ENCODE results near the gene GPR158.
"Not testable (repeated sequence)": the region's sequence is repeated elsewhere in the genome, so short reads cannot be mapped to it uniquely, and the experiment has no call there.

The GPR158 gene

DNA sequence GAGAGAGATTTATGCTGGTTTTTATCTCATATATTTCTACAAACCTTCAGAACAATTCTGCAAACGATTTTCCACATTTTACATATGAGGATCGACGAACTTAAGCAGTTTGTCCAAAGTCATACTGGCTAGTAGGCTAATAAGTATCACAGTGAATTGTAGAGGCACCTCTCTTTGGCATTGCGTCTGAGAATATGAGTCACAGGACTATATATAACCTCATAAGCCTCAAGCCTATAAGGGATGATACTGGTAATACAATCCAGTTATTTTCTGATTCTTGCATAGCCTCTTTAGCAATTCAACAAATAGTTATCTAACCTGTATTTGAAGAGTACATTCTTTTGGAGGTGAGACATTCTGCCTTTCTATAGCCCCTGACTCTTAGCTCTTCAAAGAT, 129.8 kb downstream of the GPR158 start:
- no peak for DNase-seq

DNA sequence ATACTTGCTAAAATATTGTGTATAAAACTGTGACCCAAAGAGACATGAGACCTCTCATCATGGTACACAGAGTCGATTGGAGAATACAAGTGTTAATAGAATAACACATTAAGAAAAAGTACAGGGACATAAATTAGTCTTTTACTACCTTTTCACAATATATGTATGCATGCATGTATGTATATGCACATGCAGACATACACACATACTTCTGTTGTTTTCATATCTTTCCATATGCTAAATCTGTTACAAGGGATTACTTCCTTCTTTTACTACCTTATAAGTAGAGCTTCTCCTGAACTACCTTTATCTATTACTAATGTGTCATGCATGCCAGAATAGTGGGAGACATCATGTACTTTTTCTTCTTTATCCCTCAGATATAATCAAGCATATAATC, 131.6 kb downstream of the GPR158 start:
- no peak for DNase-seq

DNA sequence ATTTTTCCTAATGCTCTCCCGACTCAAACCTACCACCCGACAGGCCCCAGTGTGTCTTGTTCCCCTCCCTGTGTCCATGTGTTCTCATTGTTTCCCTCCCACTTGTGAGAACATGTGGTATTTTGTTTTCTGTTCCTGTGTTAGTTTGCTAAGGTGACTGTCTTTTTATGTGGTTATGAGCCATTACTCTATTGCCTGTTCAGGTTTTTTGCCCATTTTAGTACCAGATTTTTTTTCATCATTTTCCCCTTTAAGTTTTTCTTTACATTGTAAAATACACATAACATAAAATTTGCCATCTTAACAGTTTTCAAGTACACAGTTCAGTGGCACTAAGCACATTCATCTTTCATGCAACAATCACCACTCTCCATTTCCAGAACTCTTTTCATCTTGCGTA, 133.5 kb downstream of the GPR158 start:
- no peak for DNase-seq

DNA sequence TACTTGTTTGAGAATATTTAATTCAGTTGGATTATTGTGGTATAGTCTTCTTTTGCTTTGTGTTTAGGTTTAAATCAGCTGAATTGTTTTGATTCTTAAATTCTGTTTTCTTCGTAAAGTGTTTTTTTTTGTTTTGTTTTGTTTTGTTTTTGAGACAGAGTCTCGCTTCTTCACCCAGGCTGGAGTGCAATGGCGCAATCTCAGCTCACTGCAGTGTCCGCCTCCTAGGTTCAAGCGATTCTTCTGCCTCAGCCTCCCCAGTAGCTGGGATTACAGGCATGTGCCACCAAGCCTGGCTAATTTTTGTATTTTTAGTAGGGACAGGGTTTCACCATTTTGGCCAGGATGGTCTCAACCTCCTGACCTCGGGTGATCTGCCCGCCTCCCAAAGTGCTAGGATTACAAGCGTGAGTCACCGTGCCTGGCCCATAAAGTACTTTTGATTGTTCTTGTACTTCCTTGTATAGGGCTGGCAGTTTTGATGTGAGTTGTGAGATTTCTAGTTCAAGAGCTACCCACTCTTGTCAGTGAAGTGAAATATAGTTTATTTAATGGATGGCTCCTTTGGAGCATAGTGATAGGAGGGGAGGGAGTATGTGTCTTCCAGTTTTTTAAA, 142.9 kb downstream of the GPR158 start:
- not testable (repeated sequence) for DNase-seq

DNA sequence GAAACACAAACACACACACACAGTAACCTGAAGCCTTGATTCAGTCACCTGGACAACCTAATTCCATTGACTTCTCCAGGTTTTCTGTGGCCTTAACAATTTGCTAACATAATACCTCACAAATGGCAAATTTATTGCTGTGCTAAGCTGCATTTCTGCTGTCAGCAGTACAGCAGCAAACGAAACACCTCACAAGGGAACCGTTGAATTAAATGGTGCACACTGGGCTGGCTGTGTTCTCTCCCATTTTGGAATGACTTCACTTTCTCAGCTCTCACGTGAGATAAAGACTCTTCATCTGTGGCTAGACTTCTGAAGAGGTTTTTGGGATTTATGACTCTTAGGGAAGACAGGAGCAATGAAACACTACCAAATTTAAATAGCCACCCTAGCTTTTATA, 152.5 kb downstream of the GPR158 start:
- DNase-seq, result no peak

DNA sequence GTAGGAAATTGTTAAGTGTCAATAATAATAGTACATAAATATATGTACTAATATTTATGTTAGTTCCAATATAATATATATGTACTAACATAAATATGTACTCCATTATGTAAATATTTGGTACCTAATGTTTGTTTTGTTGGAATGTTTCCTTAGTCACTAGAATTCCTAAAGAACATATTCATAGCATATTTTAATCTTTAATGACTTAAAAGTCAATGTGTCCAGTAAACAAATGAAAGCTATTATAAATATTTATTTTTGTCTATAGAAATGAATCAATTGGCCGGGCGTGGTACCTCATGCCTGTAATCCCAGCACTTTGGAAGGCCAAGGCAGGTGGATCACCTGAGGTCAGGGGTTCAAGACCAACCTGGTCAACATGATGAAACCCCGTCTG, 153.6 kb downstream of the GPR158 start:
- DNase-seq, result no peak

DNA sequence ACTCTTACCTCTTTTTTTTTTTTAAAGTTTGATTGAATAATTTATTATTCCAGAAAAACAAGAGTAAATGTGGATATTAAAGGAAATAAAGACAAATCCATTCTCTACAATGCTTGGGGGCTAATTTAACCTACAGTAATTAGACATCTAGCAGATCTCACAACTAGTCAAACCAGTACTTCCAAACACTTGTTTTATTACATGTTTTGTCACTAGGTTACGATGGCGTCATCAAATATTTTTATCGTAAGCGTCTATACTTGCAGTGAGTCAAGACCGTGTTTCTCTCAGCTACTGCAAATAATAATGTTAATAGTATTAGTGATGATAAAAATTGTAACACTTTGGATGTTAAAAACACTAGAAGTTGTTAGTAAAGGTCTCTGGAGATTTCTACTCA, 154.8 kb downstream of the GPR158 start:
- DNase-seq, result not testable (repeated sequence)

DNA sequence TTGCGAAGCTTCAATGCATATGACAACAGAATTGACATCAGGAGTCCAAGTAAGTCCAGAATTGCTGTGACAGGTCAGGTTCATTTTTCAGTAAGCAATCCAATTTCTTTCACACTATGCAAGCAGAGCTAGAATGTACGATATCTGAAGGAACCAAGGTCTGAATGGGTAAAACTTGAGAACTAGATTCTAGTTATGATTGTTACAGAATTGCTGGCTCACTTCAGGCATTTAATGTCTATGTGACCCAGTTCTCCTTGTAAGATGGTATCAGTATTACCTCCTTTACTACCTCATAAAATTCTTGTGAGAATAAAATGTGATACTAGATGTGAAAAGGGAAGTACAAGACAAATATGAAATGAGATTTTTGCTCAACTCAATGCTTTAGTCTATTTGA, 159.6 kb downstream of the GPR158 start:
- DNase-seq, result no peak

DNA sequence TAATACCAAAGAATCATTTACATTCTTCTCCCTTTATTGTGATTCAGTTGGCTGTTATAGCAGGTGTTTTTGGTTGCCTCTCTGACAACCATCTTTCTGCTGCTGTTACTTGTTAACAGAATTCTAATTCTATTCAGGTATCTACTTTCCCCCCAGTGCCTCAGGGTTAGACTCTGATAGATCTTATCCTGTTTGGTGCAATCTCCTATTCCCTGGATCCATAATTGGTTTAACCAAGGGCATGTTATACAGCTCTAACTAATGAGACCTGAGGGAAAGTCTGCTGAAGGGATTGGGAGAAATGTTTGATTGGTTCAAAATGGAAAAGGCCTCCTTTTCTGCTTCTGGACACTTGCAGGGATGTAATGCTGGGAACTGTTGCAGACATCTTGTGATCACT, 161.5 kb downstream of the GPR158 start:
- DNase-seq, result no peak

DNA sequence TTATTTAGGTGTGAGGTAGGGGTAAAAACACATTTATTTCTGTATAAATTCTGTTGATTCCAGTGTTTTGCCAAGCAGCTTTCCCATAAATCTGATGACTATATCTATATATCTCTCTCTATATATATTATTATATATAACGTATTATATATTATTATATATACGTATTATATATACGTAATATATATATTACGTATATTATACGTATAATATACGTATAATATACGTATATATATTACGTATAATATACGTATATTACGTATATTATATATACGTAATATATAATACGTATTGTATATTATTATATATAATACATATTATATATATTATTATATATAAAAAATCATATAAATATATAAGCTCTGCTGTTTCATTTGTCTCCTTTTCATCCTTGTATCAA, 163.5 kb downstream of the GPR158 start:
- DNase-seq, result no peak

DNA sequence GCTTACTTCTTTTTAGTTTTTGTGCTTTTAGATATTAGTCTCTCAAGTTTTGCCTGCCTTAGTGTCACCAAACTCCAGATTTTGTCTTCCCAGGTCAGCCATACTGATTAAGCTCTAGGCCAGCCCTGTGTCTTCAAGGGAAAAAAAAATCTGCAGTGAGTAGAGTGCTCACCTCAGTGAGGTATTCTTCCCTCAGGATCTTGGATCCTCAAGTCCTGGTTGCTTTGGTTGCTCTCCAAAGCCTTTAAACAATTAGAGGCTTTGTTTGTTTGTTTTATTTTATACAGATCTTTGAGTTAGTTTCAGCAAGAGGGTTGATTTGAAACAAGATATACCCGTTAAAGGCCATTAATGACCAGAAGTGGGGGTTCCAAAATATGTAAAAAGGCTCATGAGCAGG, 165.2 kb downstream of the GPR158 start:
- no peak for DNase-seq

DNA sequence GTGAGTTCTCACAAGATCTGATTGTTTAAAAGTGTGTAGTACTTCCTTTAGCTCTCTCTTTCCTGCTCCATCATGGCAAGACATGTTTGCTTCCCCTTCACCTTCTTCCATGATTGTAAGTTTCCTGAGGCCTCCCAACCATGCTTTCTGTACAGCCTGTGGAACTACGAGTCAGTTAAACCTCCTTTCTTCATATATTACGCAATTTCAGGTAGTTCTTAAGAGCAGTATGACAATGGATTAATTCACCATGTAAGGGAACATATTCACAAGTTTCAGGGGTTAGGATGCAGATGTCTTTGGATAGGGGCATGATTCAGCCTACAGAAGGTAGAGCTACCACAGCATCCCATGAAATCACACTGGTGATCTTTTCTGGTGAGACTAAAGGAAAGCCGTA, 174.7 kb downstream of the GPR158 start:
- no peak for DNase-seq

DNA sequence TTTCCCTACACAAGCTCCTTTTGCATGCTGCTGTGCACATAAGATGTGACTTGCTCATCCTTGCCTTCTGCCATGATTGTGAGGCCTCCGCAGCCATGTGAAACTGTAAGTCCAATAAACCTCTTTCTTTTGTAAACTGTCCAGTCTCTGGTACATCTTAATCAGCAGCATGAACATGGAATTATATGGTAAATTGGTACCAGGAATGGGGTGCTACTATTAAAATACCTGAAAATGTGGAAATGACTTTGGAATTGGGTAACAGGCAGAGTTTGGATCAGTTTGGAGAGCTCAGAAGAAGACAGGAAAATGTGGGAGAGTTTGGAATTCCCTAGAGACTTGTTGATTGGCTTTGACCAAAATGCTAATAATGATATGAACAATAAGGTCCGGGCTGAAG, 181.8 kb downstream of the GPR158 start:
- no peak for DNase-seq

DNA sequence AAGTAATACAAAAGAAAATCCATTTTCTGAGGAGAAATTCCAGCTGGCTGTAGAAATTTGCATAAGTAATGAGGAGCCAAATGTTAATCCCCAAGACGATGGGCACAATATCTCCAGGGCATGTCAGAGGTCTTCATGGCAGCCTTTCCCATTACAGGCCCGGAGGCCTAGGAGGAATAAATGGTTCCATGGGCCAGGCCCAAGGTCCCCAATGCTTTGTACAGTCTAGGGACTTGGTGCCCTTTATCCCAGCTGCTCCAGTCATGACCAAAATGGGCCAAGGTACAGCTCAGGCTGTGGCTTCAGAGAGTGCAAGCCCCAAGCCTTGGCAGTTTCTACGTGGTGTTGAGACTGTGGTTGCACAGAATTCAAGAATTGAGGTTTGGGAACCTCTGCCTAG, 182.5 kb downstream of the GPR158 start:
- no peak for DNase-seq

DNA sequence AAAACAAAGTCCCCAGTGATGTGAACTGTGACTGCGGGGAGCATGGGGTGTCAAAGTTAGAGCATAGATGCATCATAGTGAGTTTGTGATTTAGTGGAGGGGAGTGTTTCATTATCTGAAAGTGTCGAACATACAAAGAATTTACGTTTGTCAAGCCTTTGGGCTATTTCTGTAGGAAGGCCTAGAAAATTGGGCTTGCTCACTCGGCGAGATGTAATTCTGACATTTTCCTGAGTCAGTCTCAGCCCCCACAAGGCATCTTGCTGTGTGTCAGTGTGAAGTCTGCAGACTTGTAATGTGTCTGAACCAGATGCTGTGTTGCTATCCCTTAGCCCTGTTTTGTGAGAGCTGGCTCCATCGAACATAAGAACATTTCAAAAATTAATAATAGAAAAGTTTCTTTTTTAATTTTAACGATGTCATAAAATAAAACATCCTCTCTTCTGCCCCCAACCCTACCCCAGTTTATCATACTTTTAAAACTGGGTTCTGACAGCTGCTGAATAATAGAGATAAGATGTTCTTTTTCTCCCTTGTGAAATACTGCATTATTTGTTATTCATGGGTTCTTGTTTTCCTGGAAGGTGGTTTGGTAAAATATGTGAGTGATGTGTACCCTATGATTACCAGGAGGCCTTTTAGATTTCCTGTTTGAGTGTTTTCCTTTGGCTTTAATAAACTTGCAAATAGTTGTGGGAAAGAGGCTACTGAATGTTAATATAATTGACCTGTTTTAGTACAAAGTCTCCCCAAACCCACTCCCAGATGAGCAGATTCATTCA, 207.4 kb downstream of the GPR158 start:
- DNase-seq, result no peak

DNA sequence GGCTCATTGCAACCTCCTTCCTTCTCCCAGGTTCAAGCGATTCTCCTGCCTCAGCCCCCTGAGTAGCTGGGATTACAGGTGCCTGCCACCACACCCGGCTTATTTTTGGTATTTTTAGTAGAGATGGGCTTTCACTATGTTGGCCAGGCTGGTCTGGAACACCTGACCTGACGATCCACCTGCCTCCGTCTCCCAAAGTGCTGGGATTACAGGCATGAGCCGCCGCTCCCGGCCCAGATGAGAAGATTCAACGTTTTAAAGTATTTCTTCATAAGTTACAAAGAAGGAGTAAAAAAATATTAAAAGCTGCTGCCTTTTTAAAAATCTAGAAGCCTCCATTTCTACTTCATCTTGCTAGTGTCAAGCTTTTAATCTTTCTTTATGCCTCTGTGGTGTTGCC, 208.1 kb downstream of the GPR158 start:
- DNase-seq, result not testable (repeated sequence)

DNA sequence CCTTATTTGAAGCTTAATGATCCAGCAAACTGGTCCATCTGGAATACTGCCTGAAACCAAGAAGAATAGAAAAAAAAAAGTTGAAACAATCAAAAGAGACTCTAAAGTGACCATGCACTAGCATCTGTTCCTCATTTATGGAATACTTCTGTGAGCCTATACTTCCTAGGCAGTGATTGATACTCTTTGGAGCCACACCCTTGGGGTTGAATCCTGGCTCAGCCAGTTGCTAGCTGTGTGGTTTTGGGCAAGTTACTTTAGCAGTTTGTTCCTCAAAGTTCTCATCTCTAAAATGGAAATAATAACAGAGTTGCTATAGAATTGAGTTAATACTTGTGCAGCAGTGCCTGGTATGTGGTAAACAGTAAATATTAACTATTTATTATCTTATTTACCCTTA, 208.9 kb downstream of the GPR158 start:
- DNase-seq, result no peak

DNA sequence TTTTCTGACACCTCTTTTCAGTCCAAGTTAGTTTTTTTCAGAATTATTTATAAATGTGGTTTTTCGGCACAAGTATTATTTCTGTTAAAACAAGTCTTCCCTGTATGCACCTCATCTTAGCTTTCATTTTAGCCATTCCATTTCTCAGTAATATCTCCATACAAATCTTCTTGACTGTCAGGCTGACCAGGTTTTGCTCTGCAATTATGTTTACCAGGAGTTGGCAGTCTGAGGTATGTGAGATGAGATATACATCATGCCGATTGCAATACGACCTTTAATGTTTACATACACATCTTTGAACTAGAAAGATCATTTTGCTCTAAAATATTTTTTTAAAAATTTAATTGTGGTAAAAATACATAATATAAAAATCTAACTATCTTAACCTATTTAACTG, 209.8 kb downstream of the GPR158 start:
- no peak for DNase-seq

DNA sequence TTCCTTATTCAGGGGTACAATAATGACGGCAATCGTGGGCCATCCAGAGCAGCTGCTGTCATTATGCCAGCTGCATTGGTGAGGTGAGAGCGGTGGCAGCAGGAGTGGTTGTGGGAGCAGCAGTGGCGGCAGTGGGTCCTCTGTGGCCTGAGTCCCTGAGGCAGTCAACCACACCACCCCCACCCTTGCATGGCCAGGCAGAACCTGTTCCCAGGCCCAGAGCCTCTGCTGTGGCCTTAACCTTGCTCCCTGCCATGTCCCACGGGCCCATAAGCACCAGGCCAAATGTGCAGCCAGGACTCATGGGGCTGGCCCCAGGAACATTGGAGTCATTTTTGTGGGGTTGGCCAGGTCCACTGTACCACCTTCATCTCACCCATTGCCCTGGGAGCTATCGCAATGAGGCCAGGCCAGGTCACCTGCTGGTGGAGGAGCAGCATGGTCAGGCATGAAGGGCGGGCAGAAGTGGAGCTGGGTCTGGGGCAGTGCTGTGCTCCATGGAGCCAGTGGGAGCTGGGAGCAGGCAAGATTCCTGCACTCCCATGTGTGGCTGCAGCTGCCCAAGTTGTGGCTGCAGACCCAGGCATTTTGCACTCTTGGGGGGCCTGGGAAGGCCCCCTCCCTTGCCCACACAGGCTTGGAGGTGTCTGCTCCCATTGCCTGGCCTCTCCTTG, 213.5 kb downstream of the GPR158 start:
- DNase-seq, result no peak

DNA sequence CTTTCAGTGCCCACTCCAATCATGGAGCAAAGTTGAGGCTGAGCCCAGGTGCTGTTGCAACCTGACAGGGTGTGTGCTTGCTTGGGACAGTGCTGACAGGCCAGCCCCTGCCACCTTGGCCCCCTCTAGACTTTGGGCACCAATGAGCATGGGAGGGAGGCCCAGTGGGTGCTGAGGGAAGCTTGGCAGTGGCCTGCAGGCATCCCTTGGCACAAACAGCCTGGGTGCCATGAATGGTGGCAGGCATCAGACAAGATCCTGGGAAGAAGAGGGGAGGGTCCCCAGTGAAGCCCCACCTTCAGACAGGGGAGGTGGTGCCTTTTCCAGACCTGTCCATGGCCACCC, 214.0 kb downstream of the GPR158 start:
- no peak for DNase-seq

DNA sequence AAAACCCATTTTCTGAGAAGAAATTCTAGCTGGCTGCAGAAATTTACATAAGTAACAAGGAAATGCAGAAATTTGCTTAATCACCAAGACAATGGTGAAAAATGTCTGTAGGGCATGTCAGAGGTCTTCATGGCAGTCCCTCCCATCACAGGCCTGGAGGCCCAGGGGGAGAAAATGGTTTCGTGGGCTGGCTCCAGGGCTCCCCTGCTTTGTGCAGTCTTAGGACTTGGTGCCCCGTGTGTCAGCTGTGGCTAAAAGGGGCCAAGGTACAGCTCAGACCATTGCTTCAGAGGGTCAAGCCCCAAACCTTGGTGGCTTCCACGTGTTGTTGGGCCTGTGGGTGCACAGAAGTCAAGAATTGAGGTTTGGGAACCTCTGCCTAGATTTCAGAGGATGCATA, 215.9 kb downstream of the GPR158 start:
- no peak for DNase-seq

DNA sequence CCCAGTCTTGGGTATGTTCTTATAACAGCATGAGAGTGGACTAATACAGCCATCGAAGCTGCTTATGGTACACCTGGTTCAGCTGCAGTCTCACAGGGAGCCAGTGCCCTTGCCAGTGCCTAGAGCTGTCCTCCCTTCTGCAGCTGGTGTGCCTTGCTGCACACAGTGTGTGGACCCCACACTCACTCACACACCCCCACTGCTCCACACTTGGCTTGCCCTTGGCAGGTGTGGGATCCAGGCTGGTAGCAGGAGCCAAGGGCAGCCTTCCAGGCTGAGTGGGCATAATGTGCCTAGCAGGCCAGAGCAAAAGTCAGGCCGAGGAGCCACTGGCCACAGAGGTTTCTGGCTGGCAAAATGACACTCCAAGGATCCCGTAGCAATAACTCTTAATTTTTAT, 217.3 kb downstream of the GPR158 start:
- no peak for DNase-seq

DNA sequence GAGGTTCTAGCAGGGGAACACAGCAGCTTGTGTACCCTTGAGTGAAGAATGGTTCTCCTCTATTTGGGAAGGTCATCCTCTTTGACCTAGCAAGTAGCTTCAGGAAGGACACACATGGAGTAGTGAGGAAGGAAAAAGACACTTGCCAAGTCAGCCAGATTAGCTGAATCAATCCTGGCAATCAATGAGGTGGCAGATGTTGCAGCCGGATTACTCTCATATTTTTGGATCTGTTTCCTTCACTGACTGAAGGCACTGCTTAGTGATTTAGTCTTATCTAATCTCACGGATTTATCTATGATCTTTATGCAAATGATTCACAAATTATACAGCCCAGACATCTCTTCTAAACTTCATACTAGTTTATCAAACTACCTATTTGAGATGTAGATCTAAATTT, 218.8 kb downstream of the GPR158 start:
- DNase-seq, result no peak

DNA sequence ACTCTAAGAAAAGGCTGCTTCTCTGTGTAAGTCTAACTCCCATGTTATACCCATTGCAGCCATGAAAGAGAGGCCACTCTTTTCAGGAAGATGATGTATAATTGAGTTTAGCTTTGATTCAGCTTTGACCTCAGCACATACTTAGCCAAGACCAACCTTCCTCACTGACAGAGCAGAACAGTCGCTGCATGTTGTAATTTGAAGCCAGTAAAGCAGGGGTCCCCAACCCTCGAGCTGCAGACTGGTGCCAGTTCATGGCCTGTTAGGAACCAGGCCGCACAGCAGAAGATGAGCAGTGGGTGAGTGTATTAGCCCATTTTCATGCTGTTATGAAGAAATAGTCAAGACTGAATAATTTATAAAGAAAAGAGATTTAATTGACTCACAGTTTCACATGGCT, 223.9 kb downstream of the GPR158 start:
- no peak for DNase-seq

DNA sequence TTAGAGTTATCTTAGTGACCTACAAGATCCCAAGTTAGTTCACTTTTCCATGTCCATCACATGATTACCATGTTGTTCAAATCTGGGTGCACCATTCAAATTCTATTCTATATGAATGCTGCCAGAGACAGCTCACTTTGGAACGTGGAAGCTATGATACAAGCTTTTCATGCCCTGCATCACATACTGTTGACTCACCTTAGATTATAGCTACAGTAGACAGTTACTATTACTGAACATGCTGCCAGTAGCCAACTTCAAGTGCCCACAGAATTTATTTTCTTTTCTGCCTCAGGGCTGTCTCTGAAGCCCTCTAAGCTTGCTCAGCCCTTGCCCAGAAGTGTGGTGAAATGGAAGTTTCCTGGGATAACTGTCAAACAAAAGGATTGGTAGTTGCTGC, 231.1 kb downstream of the GPR158 start:
- DNase-seq, result no peak
